IPS-NIHi7 (cell line): ENCODE results near the gene LRIT1.

ENCODE experiments used
- DNase-seq: peaks from one replicate; pipeline ENCODE4 v3.0.0; 2012; ENCODE audit warnings: mixed read lengths; ENCODE audit errors: extremely low spot score

LRIT1 gene

DNA sequence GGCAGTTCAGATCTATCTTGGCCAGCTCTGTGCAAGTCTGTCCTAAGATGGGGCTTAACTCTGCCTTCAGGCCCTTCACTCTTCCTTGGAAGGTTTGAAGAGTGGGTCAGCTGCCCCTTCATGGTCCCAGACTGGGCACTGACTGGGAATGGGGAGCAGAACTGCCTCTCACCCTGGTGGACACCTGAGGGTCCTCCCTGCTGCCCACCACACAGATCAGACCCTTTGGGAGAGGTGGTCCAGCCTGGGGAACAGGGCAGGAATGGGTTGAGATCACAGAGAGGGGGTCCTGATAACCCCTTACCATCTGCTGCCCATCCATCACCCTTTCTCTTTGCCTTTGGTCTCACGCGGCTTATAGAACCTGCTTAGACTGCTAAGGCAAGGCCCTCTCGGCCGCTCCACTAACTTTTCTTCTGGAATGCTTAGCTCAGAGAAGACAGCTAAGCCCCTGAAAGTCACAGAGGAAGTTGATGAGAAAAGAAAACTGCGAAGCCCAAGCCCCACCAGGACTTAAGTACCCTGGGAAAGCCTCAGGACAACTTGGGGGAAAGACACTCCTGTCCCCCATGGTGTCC lies 47.4 kb downstream of the LRIT1 start:
- DNase-seq: no peak

DNA sequence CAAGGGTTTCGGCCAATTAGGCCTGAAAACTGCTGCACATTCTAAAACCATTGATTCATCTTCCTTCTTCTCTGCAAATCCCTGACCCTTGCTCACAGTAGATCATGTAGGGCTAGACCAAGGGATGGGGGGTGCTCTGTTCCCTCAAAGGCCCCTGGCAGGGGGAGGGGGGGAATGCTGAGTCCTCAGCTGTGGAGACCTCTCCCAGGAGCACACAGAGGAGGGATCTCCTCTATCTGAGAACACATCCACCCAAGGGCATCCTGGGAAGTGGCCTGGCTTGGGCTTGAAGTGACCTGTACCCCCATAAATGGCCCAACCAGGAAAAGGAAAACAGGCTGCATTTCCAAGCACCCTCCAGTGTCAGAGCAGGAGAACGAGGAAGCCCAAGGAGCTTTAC lies 48.0 kb downstream of the LRIT1 start:
- no peak for DNase-seq

DNA sequence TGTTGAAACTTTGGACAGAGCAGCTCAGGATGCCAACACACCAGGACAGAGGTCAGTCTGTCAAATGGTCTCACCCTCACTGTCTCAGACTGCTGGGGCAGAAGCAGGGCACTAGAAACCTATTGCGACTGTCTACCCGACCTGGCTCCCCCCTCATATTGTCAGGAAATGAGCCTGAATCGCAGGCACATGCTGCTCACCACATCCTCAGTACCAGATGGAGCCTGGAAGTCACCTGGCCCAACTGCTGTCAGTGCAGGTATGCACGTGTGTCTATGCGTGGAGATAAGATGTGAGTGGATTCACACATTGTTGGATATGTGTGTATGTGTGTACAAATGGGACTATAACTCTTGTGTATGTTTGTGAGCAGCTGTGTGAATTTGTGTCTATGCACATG lies 50.2 kb downstream of the LRIT1 start:
- DNase-seq: no peak

DNA sequence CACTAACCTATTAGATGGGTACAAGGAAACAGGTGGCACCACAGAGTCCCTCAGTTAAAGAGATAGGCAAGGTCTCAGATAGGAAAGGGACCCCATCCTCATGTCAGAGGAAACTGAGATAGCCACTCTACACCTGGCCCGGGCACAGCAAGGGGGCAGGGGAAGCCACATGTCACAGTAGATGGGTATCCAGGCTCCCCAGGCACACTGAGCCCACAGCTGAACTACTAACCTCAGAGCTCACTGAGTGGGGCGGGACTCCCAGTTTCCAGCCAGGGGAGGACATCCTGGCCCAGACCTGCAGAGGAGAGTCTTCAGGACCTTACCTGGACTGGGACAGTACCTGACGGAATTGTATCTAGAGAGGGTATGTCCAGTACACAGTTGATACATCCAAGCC lies 50.7 kb downstream of the LRIT1 start:
- no peak for DNase-seq

DNA sequence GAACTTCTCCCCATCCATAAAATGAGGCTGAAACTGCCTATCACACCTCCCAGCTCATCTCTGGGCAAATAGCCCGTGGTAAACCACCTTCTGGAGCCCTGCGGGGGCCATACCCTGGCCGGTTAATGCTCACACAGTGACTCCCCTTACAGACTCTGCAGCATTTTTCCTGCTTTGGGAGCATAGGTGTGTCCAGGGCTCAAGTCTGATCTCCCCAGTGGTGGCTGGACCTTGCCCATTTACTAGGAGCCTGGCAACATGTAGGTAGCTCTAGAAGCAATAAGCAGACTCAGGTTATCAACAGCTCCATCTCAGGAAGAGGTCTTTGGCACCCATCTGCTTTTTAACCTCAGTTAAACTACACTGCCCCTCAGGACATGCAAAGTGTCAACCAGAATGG lies 52.5 kb downstream of the LRIT1 start:
- DNase-seq: no peak

DNA sequence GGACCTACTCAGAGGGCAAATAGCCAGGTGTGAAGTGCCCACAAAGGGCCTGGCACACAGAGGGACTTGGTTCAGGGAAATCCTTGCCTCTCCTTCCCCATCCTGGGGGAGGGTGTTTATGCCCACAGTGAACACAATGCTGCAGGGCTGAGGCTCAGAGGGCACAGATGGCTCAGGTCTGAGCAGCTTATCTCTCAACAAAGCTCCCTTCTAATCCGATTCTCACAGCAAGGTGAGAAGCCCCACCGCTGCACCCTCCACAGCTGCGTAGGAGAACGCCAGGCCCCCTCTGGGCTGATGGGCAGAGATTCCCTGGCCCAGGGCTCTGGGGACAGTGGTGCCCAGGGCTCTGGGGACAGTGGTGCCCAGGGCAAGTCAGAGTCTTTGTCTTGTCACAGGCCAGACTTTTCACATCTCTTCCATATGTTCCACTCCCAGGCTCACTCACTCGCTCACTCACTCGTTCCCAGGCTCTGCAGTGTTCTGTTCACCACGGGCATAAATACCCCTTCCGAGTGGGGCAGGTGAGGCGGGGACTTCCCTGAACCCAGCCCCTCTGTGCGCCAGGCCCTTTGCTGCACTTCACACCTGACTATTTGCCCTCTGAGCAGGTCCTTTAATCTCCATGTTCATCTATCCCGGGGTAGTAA lies 55.7 kb downstream of the LRIT1 start:
- no peak for DNase-seq

DNA sequence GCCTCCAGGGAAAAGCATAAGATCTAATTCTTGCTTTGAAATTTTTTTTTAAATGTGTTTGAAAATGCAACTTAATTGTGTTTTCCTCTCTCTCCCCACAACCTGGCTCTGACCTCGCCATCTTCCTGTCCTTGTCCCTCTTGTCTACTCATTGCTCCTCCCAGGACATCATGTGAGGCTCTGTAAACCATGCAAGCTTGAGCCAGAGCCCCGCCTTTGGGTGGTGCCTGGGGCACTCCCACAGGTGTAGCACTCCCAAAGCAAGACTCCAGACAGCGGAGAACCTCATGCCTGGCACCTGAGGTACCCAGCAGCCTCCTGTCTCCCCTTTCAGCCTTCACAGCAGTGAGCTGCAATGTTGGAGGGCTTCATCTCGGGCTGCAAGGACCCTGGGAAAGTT lies 56.8 kb downstream of the LRIT1 start:
- DNase-seq: no peak

DNA sequence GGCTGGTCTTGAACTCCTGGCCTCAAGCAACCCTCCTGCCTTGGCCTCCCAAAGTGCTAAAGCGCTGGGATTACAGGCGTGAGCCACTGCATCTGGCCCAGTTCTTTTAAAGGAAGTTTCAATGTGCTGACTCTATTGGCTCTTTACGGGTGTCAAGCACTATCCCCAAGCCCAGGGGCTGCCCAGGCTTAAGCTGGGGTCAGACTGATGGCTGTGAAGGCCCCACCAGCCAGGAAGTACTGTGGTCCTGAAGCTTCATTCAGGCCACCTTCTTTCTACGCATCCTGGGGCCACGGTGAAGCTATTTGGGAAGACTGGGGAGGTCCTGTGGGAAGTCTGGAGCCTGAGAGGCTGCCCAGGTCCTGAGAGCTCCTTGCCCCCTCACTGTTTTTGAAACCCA lies 59.7 kb downstream of the LRIT1 start:
- DNase-seq: no peak
